Uterus (tissue), 2 donors: Measurements from ENCODE around the gene GLIS1.

Experiments
- CTCF ChIP-seq, 4 experiments: fragments of 200-600 bp in 2 of 4; fragments of 450-650 bp in 2 of 4; sonication (generic) in 2 of 4; IDR thresholded peaks; one replicate each; pipeline ENCODE4 v1.5.1; 2016 to 2019; ENCODE audit warnings: antibody characterized with exemption in 4 of 4, mild to moderate bottlenecking in 2 of 4, moderate library complexity in 1 of 4
- POLR2A ChIP-seq, 2 donors: fragments of 450-650 bp; IDR thresholded peaks; one replicate each; pipeline ENCODE4 v1.6.1; 2016; ENCODE audit warnings: antibody characterized with exemption in 2 of 2, mild to moderate bottlenecking in 1 of 2, moderate library complexity in 1 of 2

GRCh38 chr1:53557830-53558738, 180.9 kb downstream of the GLIS1 start:
- TF ChIP-seq CTCF (IDR thresholded peaks at IDR 0.05): no peak
- TF ChIP-seq POLR2A (IDR thresholded peaks at IDR 0.05): no peak
